K562 (cell line): ENCODE measurements around the gene CR2. TPM values are rescaled to one million over a fixed set of nuclear protein-coding genes. Genes with fewer than 3 reads are reported as not detected.
A peak's percentile ranks its signal among the peaks of the same experiment; 100 is the strongest.

Experiments
- ARNT ChIP-seq, 2 experiments: fragments of 450-650 bp; IDR thresholded peaks; 2 replicates each; pipeline ENCODE4 v1.6.1; 2016; ENCODE audit warnings: mild to moderate bottlenecking in 1 of 2
- CCAR2 ChIP-seq: fragments of 200-400 bp; formaldehyde crosslinking; IDR thresholded peaks from 2 replicates; pipeline ENCODE4 v1.6.1; 2017; ENCODE audit warnings: mild to moderate bottlenecking, low read depth, low read length
- CHD4 ChIP-seq: fragments of 200-600 bp; sonication (generic); IDR thresholded peaks from 3 replicates; pipeline ENCODE4 v1.6.1; 2012; ENCODE audit warnings: low read depth, mild to moderate bottlenecking, mixed read lengths, low read length, inconsistent platforms; ENCODE audit not compliant: insufficient read depth, insufficient replicate concordance, poor library complexity, severe bottlenecking
- HSF4 ChIP-seq: fragments of 250-450 bp; sonication (Bioruptor Pico); IDR thresholded peaks from 2 replicates; pipeline ENCODE4 v2.1.2; 2022; ENCODE audit warnings: mild to moderate bottlenecking, moderate library complexity, borderline replicate concordance
- MAZ ChIP-seq, 2 experiments: fragments of 450-650 bp in 1 of 2; sonication (generic) in 1 of 2; formaldehyde crosslinking; IDR thresholded peaks in 1 of 2; conservative IDR thresholded peaks in 1 of 2; 2 replicates each; pipeline versions ENCODE4 v1.4.0 to v1.5.0; 2020; ENCODE audit warnings: mild to moderate bottlenecking in 1 of 2, missing genetic modification reagents in 1 of 2
- NFIX ChIP-seq: fragments of 250-450 bp; sonication (Bioruptor Pico); IDR thresholded peaks from 2 replicates; pipeline ENCODE4 v1.4.0; 2020; ENCODE audit warnings: low read depth, mild to moderate bottlenecking, moderate library complexity
- NR2C2 ChIP-seq, 2 experiments: fragments of 200-800 bp in 1 of 2; sonication (Bioruptor generic) in 1 of 2; sonication (generic) in 1 of 2; formaldehyde crosslinking in 1 of 2; IDR thresholded peaks; 2 replicates each; pipeline versions ENCODE4 v1.6.1 to v1.8.0; 2016 to 2022; ENCODE audit warnings: mild to moderate bottlenecking in 1 of 2, missing compliant biosample characterization in 1 of 2, missing genetic modification characterization in 1 of 2, missing genetic modification reagents in 1 of 2
- PCBP2 ChIP-seq: fragments of 200-400 bp; formaldehyde crosslinking; IDR thresholded peaks from 2 replicates; pipeline ENCODE4 v1.6.1; 2018; ENCODE audit warnings: low read length, low read depth, mild to moderate bottlenecking, moderate library complexity; ENCODE audit not compliant: poor library complexity, severe bottlenecking
- PHF8 ChIP-seq: fragments of 200-600 bp; sonication (generic); IDR thresholded peaks from 2 replicates; pipeline ENCODE4 v1.6.1; 2012; ENCODE audit warnings: mixed run types, mild to moderate bottlenecking, inconsistent platforms, low read length, moderate library complexity, borderline replicate concordance
- RBM39 ChIP-seq: fragments of 200-400 bp; formaldehyde crosslinking; optimal IDR thresholded peaks from 2 replicates; pipeline ENCODE3; 2018; ENCODE audit warnings: low read depth, low read length
- RREB1 ChIP-seq: fragments of 250-450 bp; sonication (Bioruptor Pico); IDR thresholded peaks from 2 replicates; pipeline ENCODE4 v1.4.0; 2020
- SNIP1 ChIP-seq: fragments of 450-650 bp; IDR thresholded peaks from 2 replicates; pipeline ENCODE4 v1.7.1; 2017; ENCODE audit warnings: low read depth, mild to moderate bottlenecking
- TAF7 ChIP-seq: fragments of 450-650 bp; IDR thresholded peaks from 2 replicates; pipeline ENCODE4 v1.6.1; 2016; ENCODE audit warnings: missing genetic modification characterization, missing compliant biosample characterization
- TBL1XR1 ChIP-seq, 2 experiments: IDR thresholded peaks; 2 replicates each; pipeline ENCODE4 v1.6.1; 2012; ENCODE audit warnings: improper control_type of control experiment in 2 of 2, low read length in 2 of 2, mild to moderate bottlenecking in 1 of 2
- THRA ChIP-seq: fragments of 450-650 bp; IDR thresholded peaks from 2 replicates; pipeline ENCODE4 v1.6.1; 2017; ENCODE audit warnings: mild to moderate bottlenecking, moderate library complexity
- ZFP36 ChIP-seq: fragments of 150-350 bp; IDR thresholded peaks from 2 replicates; pipeline ENCODE4 v1.6.1; 2018; ENCODE audit warnings: low read length, low read depth; ENCODE audit not compliant: partially characterized antibody
- ZNF134 ChIP-seq: fragments of 250-450 bp; sonication (Bioruptor Pico); conservative IDR thresholded peaks from 2 replicates; pipeline ENCODE4 v1.4.0; 2020
- ZNF274 ChIP-seq: IDR thresholded peaks from 2 replicates; pipeline ENCODE4 v1.6.1; 2011; ENCODE audit warnings: low read depth, mild to moderate bottlenecking, low read length, moderate library complexity, borderline replicate concordance
- ZNF561 ChIP-seq: fragments of 450-650 bp; formaldehyde crosslinking; conservative IDR thresholded peaks from 2 replicates; pipeline ENCODE4 v1.4.0; 2020; ENCODE audit warnings: mild to moderate bottlenecking, moderate library complexity
- ZSCAN32 ChIP-seq: fragments of 450-650 bp; formaldehyde crosslinking; IDR thresholded peaks from 2 replicates; pipeline ENCODE4 v1.4.0; 2020; ENCODE audit warnings: mild to moderate bottlenecking, moderate library complexity
- polyA plus RNA-seq, 8 experiments: library from polyadenylated mRNA; depleted of rRNA in 4 of 8; stranded (reverse) in 5 of 8; unstranded in 3 of 8; fragments of >200 nt; fragmentation: Nextera tagmentation in 2 of 8; fragmentation: Illumina TruSeq in 1 of 8; extraction: Ambion mirVana in 2 of 8; extraction: Trizol in 1 of 8; gene quantifications; 2 replicates each; pipeline versions ENCODE4 v1.2.1 to v1.2.3, GENCODE V29; 2011 to 2014; ENCODE audit warnings: inconsistent platforms in 1 of 8, missing spikeins in 1 of 8
- total RNA-seq, 7 experiments: library from RNA; depleted of rRNA in 6 of 7; stranded (reverse); fragments of >200 nt in 6 of 7; fragmentation: Illumina TruSeq in 2 of 7; extraction: Trizol in 2 of 7; gene quantifications; 2 replicates each; pipeline versions ENCODE4 v1.2.1 to v1.2.3, GENCODE V29; 2011 to 2021; ENCODE audit warnings: low replicate concordance in 1 of 7

Gene CR2
- total and polyA plus RNA-seq, 9 of the 15 experiments (the other 6 are each of a cell fraction or from before 2014, with no cell fraction given): 0.07 to 0.67 (median 0.37) TPM

- TF ChIP-seq RBM39 (no peak), THRA (no peak), PCBP2 (no peak), ZNF561 (no peak), ZNF274 (no peak; the same call in 1 of the 2 replicates), NR2C2 (CRISPR knock-in tag; IDR thresholded peaks at IDR 0.05) (peak; percentile 37; the same call in 1 of the 2 replicates), NR2C2 (tag; IDR thresholded peaks at IDR 0.05) (peak; percentile 77), ZNF134 (no peak), PHF8 (peak; percentile 19; the same call in 1 of the 2 replicates), TAF7 (tag) (no peak), MAZ (CRISPR knock-in tag; conservative IDR thresholded peaks at IDR 0.05 in 1 of 2, IDR thresholded peaks at IDR 0.05 in 1 of 2) (peak in 1 of 2 experiments; percentile 44; a peak in 2 of 4 replicates), RREB1 (no peak), NFIX (CRISPR knock-in tag) (no peak), ZSCAN32 (CRISPR knock-in tag) (no peak), SNIP1 (no peak), CHD4 (no peak), CCAR2 (no peak), HSF4 (CRISPR knock-in tag) (no peak), TBL1XR1 (IDR thresholded peaks at IDR 0.05; ENCODE audit: low read length in 2 of 2) (peak; percentile 61 to 92; a peak in 2 of 4 replicates), ZFP36 (no peak), ARNT (IDR thresholded peaks at IDR 0.05) (peak; percentile 92 to 93)
Observed at GRCh38 chr1:207519505-207520399, 65.6 kb downstream of the CR2 start (continued).
